CD14-positive monocyte (primary cell): ENCODE results near the gene WWC2. TPM values are rescaled to one million over a fixed set of nuclear protein-coding genes. Genes with fewer than 3 reads are reported as not detected.

Experiments used
- DNase-seq, 3 donors: peaks; one replicate each; pipeline ENCODE4 v3.0.0-alpha.2; 2011 to 2022
- H2AFZ ChIP-seq: 2 replicates; pipeline ENCODE4 v1.6.0; 2012; ENCODE audit warnings: mild to moderate bottlenecking, low read depth, low read length, inconsistent platforms; ENCODE audit not compliant: insufficient read depth, poor library complexity, severe bottlenecking
- H3K27ac ChIP-seq, 2 donors: 1 replicate in 1 of 2; 2 replicates in 1 of 2; pipeline ENCODE4 v1.5.1; 2012 to 2013; ENCODE audit warnings: low read length in 2 of 2, control low read depth in 1 of 2, inconsistent platforms in 1 of 2, low read depth in 1 of 2, mild to moderate bottlenecking in 1 of 2
- H3K27me3 ChIP-seq, 2 donors: one replicate each; pipeline versions ENCODE4 v1.6.0 to v1.6.1; 2011 to 2013; ENCODE audit warnings: low read length in 2 of 2; ENCODE audit not compliant: control insufficient read depth in 2 of 2, insufficient read depth in 2 of 2
- H3K36me3 ChIP-seq, 2 donors: replicated peaks in 1 of 2; 1 replicate in 1 of 2; 2 replicates in 1 of 2; pipeline versions ENCODE4 v1.5.1 to v1.6.1; 2012 to 2013; ENCODE audit warnings: low read length in 2 of 2, control low read depth in 1 of 2, inconsistent platforms in 1 of 2, mild to moderate bottlenecking in 1 of 2; ENCODE audit not compliant: insufficient read depth in 2 of 2, control insufficient read depth in 1 of 2
- H3K4me1 ChIP-seq, 2 donors: 1 replicate in 1 of 2; 2 replicates in 1 of 2; pipeline versions ENCODE4 v1.5.1 to v1.6.1; 2012 to 2013; ENCODE audit warnings: low read length in 2 of 2, control low read depth in 1 of 2, inconsistent platforms in 1 of 2, mild to moderate bottlenecking in 1 of 2, moderate library complexity in 1 of 2; ENCODE audit not compliant: insufficient read depth in 2 of 2, control insufficient read depth in 1 of 2
- H3K4me2 ChIP-seq: replicated peaks from 2 replicates; pipeline ENCODE3; 2012; ENCODE audit warnings: low read length, moderate library complexity, mild to moderate bottlenecking; ENCODE audit not compliant: poor library complexity, severe bottlenecking; ENCODE audit errors: extremely low read depth
- H3K4me3 ChIP-seq, 3 experiments: fragments of 200-600 bp in 1 of 3; sonication (generic) in 1 of 3; replicated peaks in 1 of 3; 1 replicate in 2 of 3; 2 replicates in 1 of 3; pipeline ENCODE4 v1.5.1; 2011 to 2013; ENCODE audit warnings: low read length in 3 of 3, mild to moderate bottlenecking in 3 of 3, control low read depth in 2 of 3, low read depth in 2 of 3, inconsistent platforms in 1 of 3, moderate library complexity in 1 of 3
- H3K79me2 ChIP-seq: 2 replicates; pipeline ENCODE4 v1.6.0; 2012; ENCODE audit warnings: mild to moderate bottlenecking, control low read depth, inconsistent platforms, low read length, moderate library complexity; ENCODE audit not compliant: insufficient read depth
- H3K9ac ChIP-seq: 2 replicates; pipeline ENCODE4 v1.6.0; 2017; ENCODE audit warnings: low read length, mild to moderate bottlenecking; ENCODE audit not compliant: insufficient read depth, poor library complexity, severe bottlenecking
- H3K9me3 ChIP-seq, 2 donors: replicated peaks in 1 of 2; 1 replicate in 1 of 2; 2 replicates in 1 of 2; pipeline versions ENCODE4 v1.5.1 to v1.6.1; 2012 to 2013; ENCODE audit warnings: low read length in 2 of 2, control low read depth in 1 of 2; ENCODE audit not compliant: control insufficient read depth in 1 of 2, insufficient read depth in 1 of 2
- H4K20me1 ChIP-seq: 2 replicates; pipeline ENCODE4 v1.6.0; 2012; ENCODE audit warnings: mild to moderate bottlenecking, low read length, control low read depth, moderate library complexity; ENCODE audit not compliant: insufficient read depth
- H3K27ac Mint-ChIP-seq, 7 donors: one replicate each; pipeline ENCODE4 v1.8.0; 2020; ENCODE audit warnings: mild to moderate bottlenecking in 7 of 7, mixed read lengths in 7 of 7, moderate library complexity in 6 of 7, inconsistent platforms in 2 of 7
- H3K27me3 Mint-ChIP-seq, 3 donors: one replicate each; pipeline ENCODE4 v1.8.0; 2021 to 2022; ENCODE audit warnings: low read depth in 3 of 3, mild to moderate bottlenecking in 3 of 3, mixed read lengths in 3 of 3, moderate library complexity in 3 of 3, inconsistent platforms in 1 of 3
- H3K36me3 Mint-ChIP-seq, 2 donors: one replicate each; pipeline ENCODE4 v1.8.0; 2020; ENCODE audit warnings: mixed read lengths in 2 of 2, inconsistent platforms in 1 of 2, mild to moderate bottlenecking in 1 of 2
- H3K4me1 Mint-ChIP-seq: one replicate; pipeline ENCODE4 v1.8.0; 2020; ENCODE audit warnings: mild to moderate bottlenecking, mixed read lengths
- H3K4me3 Mint-ChIP-seq, 2 donors: one replicate each; pipeline ENCODE4 v1.8.0; 2020; ENCODE audit warnings: mild to moderate bottlenecking in 2 of 2, mixed read lengths in 2 of 2, moderate library complexity in 1 of 2
- H3K9me3 Mint-ChIP-seq, 7 donors: one replicate each; pipeline ENCODE4 v1.8.0; 2020 to 2022; ENCODE audit warnings: mixed read lengths in 7 of 7, mild to moderate bottlenecking in 6 of 7, moderate library complexity in 6 of 7, inconsistent platforms in 2 of 7
- CTCF ChIP-seq: fragments of 200-600 bp; IDR thresholded peaks from one replicate; pipeline ENCODE4 v1.8.0; 2022; ENCODE audit warnings: antibody characterized with exemption, mild to moderate bottlenecking
- WGBS: methylation state at CpG from one replicate; pipeline ENCODE4 v1.1.5; 2013; ENCODE audit warnings: missing lambda C conversion rate; ENCODE audit not compliant: insufficient coverage; 5-methylcytosine and 5-hydroxymethylcytosine counted together
- intact Hi-C, 2 donors: fragments of 100-400 bp; cut with micrococcal nuclease; formaldehyde crosslinking; loops; one replicate each; pipeline versions ENCODE4 v1.15.0 to v1.15.1; 2023
- polyA plus RNA-seq, 3 donors: library from polyadenylated mRNA; depleted of rRNA in 1 of 3; unstranded in 2 of 3; stranded (reverse) in 1 of 3; fragments of 300-500 nt in 2 of 3; fragments of >200 nt in 1 of 3; fragmentation: Illumina TruSeq in 2 of 3; gene quantifications; 1 replicate in 2 of 3; 2 replicates in 1 of 3; pipeline ENCODE4 v1.2.3, GENCODE V29; 2012 to 2021

The WWC2 gene
- polyA plus RNA-seq, 3 donors, result 1.9 to 3.8 (median 2.9) TPM

DNA sequence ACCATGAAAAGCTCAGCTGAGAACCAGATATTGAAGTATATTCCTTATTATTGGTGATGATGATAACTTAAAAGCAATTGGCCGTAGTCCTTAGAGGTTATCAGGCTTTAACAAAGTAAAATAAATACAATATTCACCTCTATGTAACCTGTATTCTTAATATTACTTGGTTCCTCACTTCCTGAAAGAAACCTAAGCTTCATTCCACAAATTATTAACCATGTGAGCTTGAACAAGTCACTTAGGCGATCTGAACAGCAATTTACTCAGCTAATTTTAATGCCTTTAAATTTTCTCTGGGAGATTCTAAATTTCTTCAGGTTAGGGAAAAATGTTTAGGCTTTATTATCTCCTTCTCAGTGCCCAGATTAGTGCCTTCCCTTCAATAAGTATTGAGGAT is 151.8 kb downstream of the WWC2 start:
- peaks cover 0 to 6% of the 10 kb centered on the region in 2 donors for H3K36me3 Mint-ChIP-seq
- H3K27me3 ChIP-seq, result no peaks in the 10 kb centered on the region
- H3K36me3 ChIP-seq, result no peaks in the 10 kb centered on the region
- no peaks in the 10 kb centered on the region for H3K27me3 Mint-ChIP-seq
- no peak overlapping the region for H3K4me2 ChIP-seq
- DNase-seq, result no peak
- WGBS, result no CpG with 5 or more reads among the region's 2 CpGs
- H4K20me1 ChIP-seq, result no peaks in the 10 kb centered on the region
- H3K9me3 Mint-ChIP-seq, result no peaks in the 10 kb centered on the region
- H3K9ac ChIP-seq, result no peak overlapping the region
- H3K4me3 Mint-ChIP-seq, result no peak overlapping the region
- H3K4me1 ChIP-seq, result no peaks in the 10 kb centered on the region
- no peak overlapping the region for H3K27ac Mint-ChIP-seq
- intact Hi-C loops, result no loop called here
- H3K9me3 ChIP-seq, result no peaks in the 10 kb centered on the region
- no peak overlapping the region for H3K4me3 ChIP-seq
- H3K4me1 Mint-ChIP-seq, result no peaks in the 10 kb centered on the region
- no peak for TF ChIP-seq CTCF
- H3K27ac ChIP-seq, result no peak overlapping the region
- no peaks in the 10 kb centered on the region for H3K79me2 ChIP-seq
- H2AFZ ChIP-seq, result no peak overlapping the region

DNA sequence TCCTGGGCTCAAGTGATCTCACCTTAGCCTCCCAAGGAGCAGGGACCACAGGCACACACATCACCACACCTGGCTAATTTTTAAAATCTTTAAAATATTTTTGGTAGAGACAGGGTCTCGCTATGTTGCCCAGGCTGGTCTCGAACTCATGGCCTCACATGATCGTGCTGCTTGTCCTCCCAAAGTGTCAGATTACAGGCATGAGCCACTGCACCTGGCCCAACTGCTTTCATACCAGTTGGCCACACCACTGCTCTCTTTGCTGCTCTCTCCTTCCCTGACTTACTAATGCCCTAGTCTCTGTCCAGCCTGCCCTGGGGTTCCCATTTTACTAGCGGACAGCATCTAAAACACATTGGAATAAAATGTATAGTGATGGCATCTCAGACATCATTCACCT is 153.9 kb downstream of the WWC2 start:
- Histone ChIP-seq H3K9ac (no peak overlapping the region), H3K36me3 (no peaks in the 10 kb centered on the region), H2AFZ (no peak overlapping the region), H3K79me2 (no peaks in the 10 kb centered on the region), H3K4me3 (no peak overlapping the region), H3K27ac (no peak overlapping the region), H3K9me3 (no peaks in the 10 kb centered on the region), H3K4me2 (no peak overlapping the region), H4K20me1 (no peaks in the 10 kb centered on the region), H3K4me1 (no peaks in the 10 kb centered on the region), H3K27me3 (no peaks in the 10 kb centered on the region)
- no peak for TF ChIP-seq CTCF
- no peak for DNase-seq
- no peaks in the 10 kb centered on the region for H3K9me3 Mint-ChIP-seq
- WGBS, result 90% methylated on average over 2 of the region's 4 CpGs
- intact Hi-C loops, result no loop called here
- peaks cover 0 to 8% of the 10 kb centered on the region in 2 donors for H3K36me3 Mint-ChIP-seq
- peaks cover 0 to 1% (median 0%) of the 10 kb centered on the region in 3 donors for H3K27me3 Mint-ChIP-seq
- H3K4me3 Mint-ChIP-seq, result no peak overlapping the region
- H3K4me1 Mint-ChIP-seq, result no peaks in the 10 kb centered on the region
- peak overlapping the region in 1 of 7 donors; percentile 62 for H3K27ac Mint-ChIP-seq
